Eye (tissue), 1 donor: Measurements from ENCODE around the gene SLC36A3.
"Not testable (repeated sequence)": the region's sequence is repeated elsewhere in the genome, so short reads cannot be mapped to it uniquely, and the experiment has no call there.

Source experiments
- DNase-seq: peaks from one replicate; pipeline ENCODE4 v3.0.0-alpha.2; 2015

Gene SLC36A3

GRCh38 chr5:151303666-151304065, at the start of gene SLC36A3:
Gene SLC36A3, minus strand, starts transcription at chr5:151303766. Its CDS starts 412 bp downstream, at chr5:151303354.
- DNase-seq = no peak

- no peak for DNase-seq
Measured at GRCh38 chr5:151351671-151352070, 48.1 kb upstream of the SLC36A3 start.

- no peak for DNase-seq
Measured at GRCh38 chr5:151348789-151349188, 45.2 kb upstream of the SLC36A3 start.

GRCh38 chr5:151347369-151347768, 43.8 kb upstream of the SLC36A3 start, which contains the start of gene SLC36A2:
Gene SLC36A2, minus strand, starts transcription at chr5:151347559. Its CDS starts 99 bp downstream, at chr5:151347460.
- DNase-seq = no peak

GRCh38 chr5:151345808-151346478, 42.4 kb upstream of the SLC36A3 start:
- DNase-seq = no peak

GRCh38 chr5:151345187-151345807, 41.7 kb upstream of the SLC36A3 start:
- no peak for DNase-seq

- DNase-seq = no peak
Measured at GRCh38 chr5:151344088-151344487, 40.5 kb upstream of the SLC36A3 start.

GRCh38 chr5:151340004-151340403, 36.4 kb upstream of the SLC36A3 start:
- no peak for DNase-seq

GRCh38 chr5:151338734-151339133, 35.2 kb upstream of the SLC36A3 start:
- DNase-seq = no peak

- no peak for DNase-seq
Measured at GRCh38 chr5:151332857-151333256, 29.3 kb upstream of the SLC36A3 start.

GRCh38 chr5:151328734-151329133, 25.2 kb upstream of the SLC36A3 start:
- no peak for DNase-seq

- DNase-seq = no peak
Measured at GRCh38 chr5:151327585-151327984, 24.0 kb upstream of the SLC36A3 start.

- no peak for DNase-seq
Measured at GRCh38 chr5:151326266-151326665, 22.7 kb upstream of the SLC36A3 start.

GRCh38 chr5:151320481-151320880, 16.9 kb upstream of the SLC36A3 start:
- no peak for DNase-seq

GRCh38 chr5:151318850-151319732, 15.5 kb upstream of the SLC36A3 start:
- peak; percentile 60 for DNase-seq

GRCh38 chr5:151317871-151318270, 14.3 kb upstream of the SLC36A3 start:
- peak; percentile 12 for DNase-seq

GRCh38 chr5:151315998-151316597, 12.5 kb upstream of the SLC36A3 start:
- DNase-seq = peak; percentile 90

- no peak for DNase-seq
Measured at GRCh38 chr5:151313357-151313756, 9.8 kb upstream of the SLC36A3 start.

- no peak for DNase-seq
Measured at GRCh38 chr5:151312756-151313324, 9.3 kb upstream of the SLC36A3 start.

GRCh38 chr5:151310932-151311331, 7.4 kb upstream of the SLC36A3 start:
- no peak for DNase-seq

- not testable (repeated sequence) for DNase-seq
Measured at GRCh38 chr5:151309821-151310220, 6.3 kb upstream of the SLC36A3 start.

- DNase-seq = not testable (repeated sequence)
Measured at GRCh38 chr5:151309266-151309665, 5.7 kb upstream of the SLC36A3 start.
